HG02970 (cell line): Measurements from ENCODE around the gene GFRA4.

Experiments used
- ATAC-seq: cut with Tn5 transposase; IDR thresholded peaks from one replicate; pipeline ENCODE4 v1.9.1; 2021; ENCODE audit warnings: mild to moderate bottlenecking, moderate library complexity, moderate number of reproducible peaks; ENCODE audit not compliant: unreplicated experiment, low FRiP score

Gene GFRA4

GRCh38 chr20:3674995-3675900 is 12.0 kb upstream of the GFRA4 start:
- ATAC-seq: no peak

DNA sequence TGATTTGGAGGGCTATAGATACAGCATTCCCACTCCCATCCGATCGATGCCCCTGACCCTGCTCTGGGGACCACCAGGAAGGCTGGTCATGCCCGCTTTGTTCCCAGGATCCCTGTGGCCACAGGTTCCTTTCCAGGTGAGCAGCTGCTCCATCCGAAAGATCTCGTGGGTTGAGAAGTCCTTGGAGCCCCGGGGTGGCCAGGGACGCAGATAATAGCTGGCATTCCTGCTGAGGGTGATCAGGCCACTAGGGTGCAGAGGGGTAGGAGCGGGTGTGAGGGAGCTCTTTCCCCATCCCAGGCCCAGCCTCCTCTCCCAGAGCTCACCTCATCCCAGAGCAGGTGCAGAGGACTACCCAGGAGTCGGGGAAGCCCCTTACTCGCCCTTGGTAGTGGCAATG is 11.2 kb upstream of the GFRA4 start:
- ATAC-seq: no peak

- no peak for ATAC-seq
Measured at GRCh38 chr20:3673221-3674070, 10.2 kb upstream of the GFRA4 start.

GRCh38 chr20:3672547-3673171 is 9.5 kb upstream of the GFRA4 start:
- no peak for ATAC-seq

GRCh38 chr20:3671986-3672546 is 8.9 kb upstream of the GFRA4 start:
- ATAC-seq: no peak

DNA sequence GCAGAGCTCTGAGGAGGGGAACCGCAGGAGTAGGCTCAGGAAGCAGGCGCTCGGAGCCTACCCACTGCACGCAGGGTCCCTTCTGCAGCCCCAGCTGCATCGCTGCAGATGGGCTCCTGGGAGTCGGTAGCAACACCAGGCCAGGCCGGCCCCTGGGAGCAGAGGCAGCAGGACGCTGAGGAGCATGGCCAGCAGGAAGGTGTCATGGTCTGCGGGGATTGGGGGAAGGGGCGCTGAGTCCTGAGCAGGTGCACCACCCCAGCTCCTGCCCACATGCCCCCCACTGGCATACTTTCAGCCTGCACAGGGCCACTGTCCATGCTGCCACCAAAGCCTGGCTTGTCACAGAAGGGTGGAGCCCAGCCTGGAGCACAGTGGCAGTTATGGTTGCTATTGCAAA is 7.7 kb upstream of the GFRA4 start:
- no peak for ATAC-seq

GRCh38 chr20:3670511-3670910 is 7.3 kb upstream of the GFRA4 start:
- no peak for ATAC-seq

DNA sequence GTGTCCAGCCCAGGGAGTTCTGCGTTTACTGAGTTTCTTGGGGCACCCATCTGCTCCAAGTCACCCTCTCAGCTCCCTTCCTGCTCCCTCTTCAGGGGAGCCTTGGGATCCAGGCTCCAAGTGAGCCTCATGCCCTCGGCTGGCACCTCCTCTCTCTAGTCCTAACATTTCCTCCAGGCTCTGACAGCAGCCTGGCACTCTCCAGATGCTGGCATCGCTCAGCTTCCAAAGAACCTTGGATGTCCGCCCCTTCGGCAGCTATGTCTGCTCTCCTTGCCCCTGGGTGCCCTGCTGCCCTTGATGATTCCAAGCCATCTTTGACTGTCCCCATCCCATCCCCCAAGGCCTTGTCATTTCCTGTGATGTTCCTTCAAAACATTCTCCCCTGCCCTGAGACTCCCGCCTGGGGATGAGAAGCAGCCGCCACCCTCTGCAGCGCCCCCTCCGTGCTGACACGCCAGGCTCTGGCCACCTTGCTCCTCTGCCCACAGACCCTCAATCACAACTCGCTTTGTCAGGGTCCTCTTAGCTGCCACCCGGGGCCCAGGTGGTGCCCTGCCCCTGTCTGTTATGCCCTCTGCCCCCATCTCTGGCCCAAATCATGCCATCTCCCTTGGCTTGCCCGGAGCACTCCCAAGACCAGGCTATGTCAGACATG is 6.6 kb upstream of the GFRA4 start:
- ATAC-seq: no peak

GRCh38 chr20:3667434-3668037 is 4.3 kb upstream of the GFRA4 start:
- ATAC-seq: no peak

DNA sequence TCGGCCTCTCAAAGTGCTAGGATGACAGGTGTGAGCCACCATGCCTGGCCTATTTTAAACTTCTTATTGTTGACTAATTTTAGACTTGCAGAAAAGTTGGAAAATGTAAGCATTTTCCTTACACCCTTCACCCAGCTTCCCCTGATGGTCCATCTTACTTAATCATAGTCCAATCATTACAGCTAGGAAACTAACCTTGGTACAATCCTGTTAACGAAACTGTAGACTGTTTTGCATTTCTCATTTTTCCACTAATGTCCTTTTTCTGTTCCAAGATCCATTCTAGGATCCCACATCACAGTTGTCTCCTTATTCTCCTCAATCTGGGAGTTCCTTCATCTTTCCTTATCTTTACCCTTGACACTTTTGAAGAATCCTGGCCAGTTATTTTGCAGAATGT is 659 bp upstream of the GFRA4 start:
- no peak for ATAC-seq

GRCh38 chr20:3661814-3662665 is 1.2 kb downstream of the GFRA4 start:
- ATAC-seq: no peak

- ATAC-seq: no peak
Measured at GRCh38 chr20:3661060-3661813, 2.0 kb downstream of the GFRA4 start.

DNA sequence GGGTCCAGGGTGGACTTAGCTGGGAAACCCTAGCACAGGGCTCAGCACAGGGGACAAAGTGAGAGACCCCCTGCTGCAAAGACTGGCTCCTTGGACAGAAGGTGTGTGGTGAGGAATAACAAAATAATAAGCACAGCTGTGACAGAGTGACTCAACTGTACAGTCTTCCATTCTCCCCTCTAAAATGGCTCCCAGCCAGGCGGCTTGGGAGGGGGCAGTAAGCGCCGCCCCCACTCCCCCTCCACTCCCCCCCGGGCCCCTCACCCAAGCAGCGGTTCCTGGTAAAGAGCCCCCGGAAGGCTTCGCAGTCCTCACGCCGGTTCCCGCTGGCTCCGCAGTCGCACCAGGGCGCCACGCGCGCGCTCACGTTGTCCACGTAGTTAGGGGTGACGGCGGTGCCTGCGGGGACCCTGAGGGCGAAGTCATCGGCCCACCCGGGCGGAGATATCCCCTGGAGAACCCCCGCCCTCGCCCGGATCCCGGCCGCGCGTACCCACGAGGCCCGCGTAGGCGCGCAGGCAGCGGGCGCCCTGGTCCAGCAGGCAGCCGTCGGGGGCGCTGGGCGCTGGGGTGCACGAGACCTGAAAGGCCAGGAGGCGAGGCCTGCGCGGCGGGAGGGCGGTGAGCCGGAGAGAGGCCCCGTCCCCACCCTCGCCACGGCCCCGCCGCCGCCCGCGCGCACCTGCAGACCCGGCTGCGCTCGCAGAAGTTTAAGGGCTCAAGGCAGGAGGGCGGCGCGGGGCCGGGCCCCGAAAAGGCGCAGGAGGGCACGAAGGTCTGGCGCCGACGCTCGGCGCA is 2.7 kb downstream of the GFRA4 start:
- no peak for ATAC-seq

DNA sequence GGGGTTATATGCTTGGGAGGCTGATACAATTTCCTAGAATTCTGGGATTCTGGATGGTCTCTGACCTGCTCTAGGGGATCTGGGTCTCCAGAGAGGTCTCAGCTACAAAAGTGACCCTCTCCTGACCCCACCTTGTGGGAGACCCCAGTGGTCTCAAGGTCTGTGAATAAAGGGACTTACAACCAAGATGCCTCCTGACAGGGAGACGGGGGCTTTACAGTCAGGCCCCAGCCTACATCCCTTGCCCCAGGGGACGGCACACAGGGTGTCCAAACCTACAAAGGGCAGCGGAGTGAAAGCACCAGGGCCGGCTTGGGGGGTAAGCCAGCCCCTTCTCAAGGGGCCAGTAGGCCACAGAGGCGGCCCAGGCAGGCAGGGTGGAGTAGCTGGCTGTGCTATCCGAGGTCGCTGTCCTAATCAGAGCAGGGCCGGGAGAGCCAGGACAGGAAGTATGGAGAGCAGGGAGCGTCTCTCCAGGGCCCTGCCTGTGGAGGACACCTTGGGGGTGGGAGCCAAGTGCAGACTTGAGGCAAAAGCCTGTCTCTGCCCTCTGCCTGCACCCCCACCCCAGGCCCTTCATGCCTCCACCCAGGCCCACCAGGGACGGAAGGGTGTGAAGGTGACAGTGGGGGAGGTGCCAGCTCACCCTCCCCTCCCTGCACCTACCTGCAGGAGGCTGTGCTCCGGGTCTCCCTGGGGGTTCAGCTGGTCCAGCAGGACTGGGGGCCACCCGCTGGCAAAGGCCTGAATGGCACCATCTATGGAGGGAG is 3.5 kb downstream of the GFRA4 start:
- ATAC-seq: no peak

DNA sequence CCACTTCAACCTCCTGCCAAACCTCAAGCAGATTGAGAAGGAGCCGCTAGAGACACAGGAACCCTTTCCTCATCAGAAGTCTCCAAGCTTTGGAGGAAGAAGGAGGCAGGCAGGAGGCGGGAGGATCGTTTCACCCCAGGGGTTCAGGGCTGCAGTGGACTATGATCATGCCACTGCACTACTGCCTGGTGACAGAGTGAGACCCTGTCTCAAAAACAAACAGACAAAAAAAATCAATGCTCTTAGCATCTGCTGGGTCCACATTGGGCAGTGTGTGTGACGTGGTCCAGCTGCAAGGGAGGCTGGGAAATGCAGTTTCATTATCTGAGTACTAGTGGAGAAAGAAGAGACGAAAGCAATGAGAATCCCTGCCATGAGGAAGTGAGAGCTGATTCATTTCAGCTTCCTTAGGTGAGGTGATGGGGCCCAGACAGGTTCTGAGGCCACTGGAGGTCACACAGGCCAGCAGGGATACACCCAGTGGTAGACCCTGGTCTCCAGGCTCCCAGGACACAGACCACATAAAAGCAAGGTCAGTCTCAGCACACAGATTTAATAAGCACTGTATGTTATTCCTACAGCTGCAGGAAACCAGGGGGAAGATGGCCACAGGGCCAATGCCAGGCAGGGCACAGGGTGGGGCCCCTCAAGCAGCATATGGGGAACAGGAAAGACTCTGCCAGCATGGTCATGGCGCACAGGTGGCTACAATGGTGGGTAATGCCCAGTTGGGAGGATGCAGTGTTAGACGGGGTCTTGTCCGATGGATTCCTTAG is 4.3 kb downstream of the GFRA4 start:
- ATAC-seq: peak; percentile 56
